GM19193 (cell line): Measurements from ENCODE around the gene PES1.
A peak's percentile ranks its signal among the peaks of the same experiment; 100 is the strongest.

Source experiments
- POLR2A ChIP-seq: IDR thresholded peaks from 4 replicates; pipeline ENCODE4 v1.6.1; 2011; ENCODE audit not compliant: insufficient read depth, insufficient read length; ENCODE audit errors: extremely low read depth

The PES1 gene

GRCh38 chr22:30611197-30611596 is 19.5 kb upstream of the PES1 start:
- no peak for TF ChIP-seq POLR2A

GRCh38 chr22:30610299-30610698 is 18.6 kb upstream of the PES1 start:
- TF ChIP-seq POLR2A, result no peak

- no peak for TF ChIP-seq POLR2A
Observed at GRCh38 chr22:30609260-30610185, 17.8 kb upstream of the PES1 start.

- TF ChIP-seq POLR2A, result peak; percentile 19
Observed at GRCh38 chr22:30607939-30608338, 16.2 kb upstream of the PES1 start.

GRCh38 chr22:30607300-30607930 is 15.7 kb upstream of the PES1 start:
- TF ChIP-seq POLR2A, result no peak

- peak; percentile 37 for TF ChIP-seq POLR2A
Observed at GRCh38 chr22:30606455-30607299, 15.0 kb upstream of the PES1 start, which contains the start of gene TCN2. TCN2 (plus strand) TSS chr22:30607174; CDS start chr22:30607332, 158 bp downstream.

GRCh38 chr22:30605449-30606110 is 13.9 kb upstream of the PES1 start:
- TF ChIP-seq POLR2A, result no peak

GRCh38 chr22:30604723-30605122 is 13.0 kb upstream of the PES1 start:
- TF ChIP-seq POLR2A, result no peak

- TF ChIP-seq POLR2A, result no peak
Observed at GRCh38 chr22:30603801-30604200, 12.1 kb upstream of the PES1 start.

- no peak for TF ChIP-seq POLR2A
Observed at GRCh38 chr22:30602049-30602448, 10.3 kb upstream of the PES1 start.

- no peak for TF ChIP-seq POLR2A
Observed at GRCh38 chr22:30601464-30601863, 9.8 kb upstream of the PES1 start.

GRCh38 chr22:30600921-30601320 is 9.2 kb upstream of the PES1 start:
- no peak for TF ChIP-seq POLR2A

GRCh38 chr22:30598986-30599385 is 7.3 kb upstream of the PES1 start:
- no peak for TF ChIP-seq POLR2A

GRCh38 chr22:30596886-30597285 is 5.2 kb upstream of the PES1 start:
- TF ChIP-seq POLR2A, result no peak
